Transverse colon (tissue), 4 donors: ENCODE results near the gene METRNL. TPM values are rescaled to one million over a fixed set of nuclear protein-coding genes. Genes with fewer than 3 reads are reported as not detected.
"Not testable (repeated sequence)": the region's sequence is repeated elsewhere in the genome, so short reads cannot be mapped to it uniquely, and the experiment has no call there.

Experiments
- DNase-seq: peaks from one replicate; pipeline ENCODE4 v3.0.0-alpha.2; 2019
- H3K27ac ChIP-seq, 4 donors: fragments of 200-600 bp; sonication (generic); 2 replicates each; pipeline ENCODE4 v1.5.1; 2016 to 2018; ENCODE audit warnings: inconsistent platforms in 4 of 4
- H3K27me3 ChIP-seq: fragments of 200-600 bp; sonication (generic); 2 replicates; pipeline ENCODE4 v1.5.1; 2017; ENCODE audit warnings: inconsistent platforms
- H3K36me3 ChIP-seq, 4 donors: fragments of 200-600 bp; sonication (generic); 2 replicates each; pipeline ENCODE4 v1.5.1; 2017 to 2019; ENCODE audit warnings: inconsistent platforms in 4 of 4
- H3K4me1 ChIP-seq, 4 donors: fragments of 200-600 bp; sonication (generic); 2 replicates each; pipeline ENCODE4 v1.5.1; 2017 to 2020; ENCODE audit warnings: inconsistent platforms in 4 of 4
- H3K4me3 ChIP-seq, 4 donors: fragments of 200-600 bp; sonication (generic); 1 replicate in 1 of 4; 2 replicates in 3 of 4; pipeline versions ENCODE4 v1.5.1 to v1.6.1; 2017 to 2019; ENCODE audit warnings: inconsistent platforms in 4 of 4
- H3K9me3 ChIP-seq, 2 donors: fragments of 200-600 bp; sonication (generic); 2 replicates each; pipeline ENCODE4 v1.5.1; 2017 to 2019; ENCODE audit warnings: inconsistent platforms in 2 of 2
- EP300 ChIP-seq: sonication (generic); formaldehyde crosslinking; IDR thresholded peaks from one replicate; pipeline ENCODE4 v1.6.1; 2017; ENCODE audit warnings: antibody characterized with exemption, low read depth
- POLR2A ChIP-seq: fragments of 450-650 bp; IDR thresholded peaks from one replicate; pipeline ENCODE4 v1.6.1; 2016; ENCODE audit warnings: antibody characterized with exemption, mild to moderate bottlenecking, moderate library complexity
- POLR2AphosphoS5 ChIP-seq, 3 donors: sonication (generic); formaldehyde crosslinking; IDR thresholded peaks; one replicate each; pipeline ENCODE4 v1.6.1; 2016; ENCODE audit warnings: antibody characterized with exemption in 3 of 3
- WGBS, 2 donors: methylation state at CpG; one replicate each; pipeline ENCODE4 v1.1.5; 2018; ENCODE audit warnings: low coverage in 1 of 2; 5-methylcytosine and 5-hydroxymethylcytosine counted together
- in situ Hi-C, 4 donors: fragments of 200-750 bp; cut with MboI; loops; one replicate each; pipeline versions ENCODE4 v1.15.0 to v1.15.1; 2017; ENCODE audit warnings: low sequenced_read_pairs in 3 of 4, low pct_ligation_motif_present in 1 of 4, low pct_unique_long_range_greater_than_20kb in 1 of 4
- intact Hi-C: fragments of 100-400 bp; cut with DNase I; formaldehyde crosslinking; loops from one replicate; pipeline ENCODE4 v1.15.1; 2023; ENCODE audit warnings: low total_unique reads
- total RNA-seq, 4 donors: library from RNA; depleted of rRNA; stranded (reverse); fragments of >200 nt; gene quantifications; one replicate each; pipeline ENCODE4 v1.1.0, GENCODE V29; 2016
- TF ChIP-seq, protein P1 (sequence below), 5 experiments: fragments of 200-600 bp in 3 of 5; fragments of 450-650 bp in 2 of 5; sonication (generic) in 3 of 5; IDR thresholded peaks; 1 replicate in 2 of 5; 2 replicates in 3 of 5; pipeline ENCODE4 v1.5.1; 2016 to 2017; ENCODE audit warnings: antibody characterized with exemption in 5 of 5, inconsistent platforms in 3 of 5, mild to moderate bottlenecking in 2 of 5, moderate library complexity in 1 of 5

METRNL gene
- total RNA-seq, 4 donors from 2014 or later, result 46.8 to 325 (median 112) TPM

DNA sequence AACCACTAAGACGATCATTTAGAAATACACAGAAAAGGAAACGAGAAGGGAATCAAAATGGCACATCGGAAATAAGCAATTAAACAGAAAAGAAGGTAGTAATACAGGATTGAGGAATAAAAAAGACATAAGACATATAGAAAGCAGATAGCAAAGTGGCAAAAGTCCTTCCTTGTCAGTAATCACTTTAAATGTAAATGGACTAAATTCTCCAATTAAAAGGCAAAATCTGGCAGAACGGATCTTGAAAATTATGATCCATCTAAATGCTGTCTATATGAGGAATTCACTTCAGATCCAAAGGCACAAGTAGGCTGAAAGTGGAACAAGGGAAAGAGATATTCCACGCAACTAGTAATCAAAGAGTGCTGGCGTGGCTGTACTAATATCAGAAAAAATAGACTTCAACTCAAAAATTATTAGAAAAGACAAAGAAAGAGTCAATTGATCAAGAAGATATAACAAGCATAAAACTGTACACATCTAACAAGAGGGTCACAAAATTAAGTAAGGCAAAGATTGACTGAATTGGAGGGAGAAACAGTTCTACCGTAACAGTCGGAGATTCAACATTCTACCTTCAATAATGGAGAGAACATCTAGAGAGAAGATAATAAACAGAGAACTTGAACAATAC lies 36.8 kb upstream of the METRNL start:
- DNase-seq, result no peak
- peaks cover 0 to 11% (median 5%) of the 10 kb centered on the region in 4 donors for H3K36me3 ChIP-seq
- no peak overlapping the region for H3K27ac ChIP-seq
- 82 to 93% methylated on average over 8 of the region's 8 CpGs for WGBS, 2 donors
- intact Hi-C loops, result no loop called here
- TF ChIP-seq EP300, result no peak
- no peak for TF ChIP-seq POLR2A
- no peak for TF ChIP-seq POLR2AphosphoS5 (IDR thresholded peaks at IDR 0.05)
- TF ChIP-seq, protein P1, sequence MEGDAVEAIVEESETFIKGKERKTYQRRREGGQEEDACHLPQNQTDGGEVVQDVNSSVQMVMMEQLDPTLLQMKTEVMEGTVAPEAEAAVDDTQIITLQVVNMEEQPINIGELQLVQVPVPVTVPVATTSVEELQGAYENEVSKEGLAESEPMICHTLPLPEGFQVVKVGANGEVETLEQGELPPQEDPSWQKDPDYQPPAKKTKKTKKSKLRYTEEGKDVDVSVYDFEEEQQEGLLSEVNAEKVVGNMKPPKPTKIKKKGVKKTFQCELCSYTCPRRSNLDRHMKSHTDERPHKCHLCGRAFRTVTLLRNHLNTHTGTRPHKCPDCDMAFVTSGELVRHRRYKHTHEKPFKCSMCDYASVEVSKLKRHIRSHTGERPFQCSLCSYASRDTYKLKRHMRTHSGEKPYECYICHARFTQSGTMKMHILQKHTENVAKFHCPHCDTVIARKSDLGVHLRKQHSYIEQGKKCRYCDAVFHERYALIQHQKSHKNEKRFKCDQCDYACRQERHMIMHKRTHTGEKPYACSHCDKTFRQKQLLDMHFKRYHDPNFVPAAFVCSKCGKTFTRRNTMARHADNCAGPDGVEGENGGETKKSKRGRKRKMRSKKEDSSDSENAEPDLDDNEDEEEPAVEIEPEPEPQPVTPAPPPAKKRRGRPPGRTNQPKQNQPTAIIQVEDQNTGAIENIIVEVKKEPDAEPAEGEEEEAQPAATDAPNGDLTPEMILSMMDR (IDR thresholded peaks at IDR 0.05), result no peak
- H3K27me3 ChIP-seq, result no peaks in the 10 kb centered on the region
- peaks cover 9 to 22% of the 10 kb centered on the region in 2 donors for H3K9me3 ChIP-seq
- in situ Hi-C loops, result no loop called here
- H3K4me3 ChIP-seq, result no peak overlapping the region
- H3K4me1 ChIP-seq, result no peaks in the 10 kb centered on the region

DNA sequence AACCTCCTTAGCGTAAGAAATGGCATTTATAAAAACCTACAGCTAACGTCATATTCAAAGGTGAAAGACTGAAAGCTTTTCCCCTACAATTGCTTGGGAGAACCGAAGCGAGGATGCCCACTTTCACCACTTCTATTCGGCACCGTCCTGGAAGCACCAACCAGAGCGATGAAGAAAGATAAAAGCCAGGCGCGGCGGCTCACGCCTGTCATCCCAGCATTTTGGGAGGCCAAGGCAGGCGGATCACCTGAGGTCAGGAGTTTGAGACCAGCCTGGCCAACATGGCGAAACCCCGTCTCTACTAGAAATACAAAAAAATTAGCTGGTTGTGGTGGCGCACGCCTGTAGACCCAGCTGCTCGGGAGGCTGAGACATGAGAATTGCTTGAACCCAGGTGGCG lies 34.9 kb upstream of the METRNL start:
- H3K4me1 ChIP-seq, DNase-seq, H3K27me3 ChIP-seq, H3K4me3 ChIP-seq, intact Hi-C loops, H3K27ac ChIP-seq, in situ Hi-C loops: not testable (repeated sequence)
- Histone ChIP-seq H3K9me3 (peaks cover 9 to 22% of the 10 kb centered on the region in 2 donors), H3K36me3 (peaks cover 0 to 11% (median 5%) of the 10 kb centered on the region in 4 donors)
- WGBS, 2 donors, result 93 to 97% methylated on average over 13 to 18 of the region's 18 CpGs

DNA sequence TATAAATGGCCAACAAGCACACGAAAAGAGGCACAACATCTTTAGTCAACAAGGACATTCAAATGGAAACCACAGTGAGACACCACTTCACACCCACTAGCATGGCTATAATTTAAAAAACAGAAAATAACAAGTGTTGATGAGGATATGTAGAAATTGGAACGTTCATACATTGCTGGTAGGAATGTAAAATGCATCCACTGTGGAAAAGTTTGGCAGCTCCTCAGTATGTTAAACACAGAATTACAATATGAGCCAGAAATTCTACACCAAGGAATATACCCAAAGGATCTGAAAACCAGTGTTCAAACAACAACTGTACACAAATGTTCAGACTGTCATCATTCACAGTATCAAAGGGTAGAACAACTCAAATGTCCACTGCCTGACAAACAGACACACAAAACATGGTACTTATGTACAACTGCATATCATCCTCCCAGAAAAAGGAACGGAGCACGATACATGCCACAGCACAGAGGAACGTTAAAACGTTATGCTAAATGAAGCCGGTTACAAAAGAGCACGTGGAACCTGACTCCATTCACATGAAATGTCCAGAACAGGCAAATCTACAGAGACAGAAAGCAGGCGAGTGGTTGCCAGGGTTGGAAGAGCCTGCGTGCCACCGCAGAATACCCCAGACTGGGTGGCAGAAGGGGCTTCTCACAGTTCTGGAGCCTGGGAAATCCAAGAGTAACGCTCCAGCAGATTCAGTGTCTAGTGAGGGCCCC lies 32.8 kb upstream of the METRNL start:
- Histone ChIP-seq H3K4me1 (peaks cover 5 to 9% (median 7%) of the 10 kb centered on the region in 4 donors), H3K27me3 (no peaks in the 10 kb centered on the region), H3K27ac (no peak overlapping the region), H3K36me3 (peaks cover 0 to 11% (median 3%) of the 10 kb centered on the region in 4 donors), H3K4me3 (no peak overlapping the region), H3K9me3 (peaks cover 3 to 13% of the 10 kb centered on the region in 2 donors)
- TF ChIP-seq, protein P1 (IDR thresholded peaks at IDR 0.05), result no peak
- TF ChIP-seq POLR2A (no peak), POLR2AphosphoS5 (IDR thresholded peaks at IDR 0.05) (no peak), EP300 (no peak)
- in situ Hi-C loops, result no loop called here
- DNase-seq, result no peak
- 90 to 100% methylated on average over 10 to 12 of the region's 12 CpGs for WGBS, 2 donors
- intact Hi-C loops, result no loop called here

DNA sequence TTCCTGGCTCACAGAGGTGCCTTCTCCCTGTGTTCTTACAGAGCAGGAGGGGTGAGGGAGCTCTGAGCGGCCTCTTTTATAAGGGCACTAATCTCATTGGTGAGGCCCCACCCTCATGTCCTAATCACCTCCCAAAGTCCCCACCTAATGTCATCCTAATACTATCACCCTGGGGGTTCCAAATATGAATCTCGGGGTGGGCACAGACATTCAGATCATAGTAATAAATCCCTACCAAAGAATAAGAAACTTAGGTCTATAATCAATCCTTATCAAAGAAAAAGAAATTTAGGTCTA lies 32.3 kb upstream of the METRNL start:
- TF ChIP-seq POLR2AphosphoS5 (IDR thresholded peaks at IDR 0.05) (no peak), POLR2A (no peak), EP300 (no peak)
- TF ChIP-seq, protein P1 (IDR thresholded peaks at IDR 0.05), result no peak
- H3K4me3 ChIP-seq, result no peak overlapping the region
- 43% methylated on average over 2 of the region's 2 CpGs; no CpG with 5 or more reads in 1 of the 2 donors for WGBS, 2 donors
- H3K4me1 ChIP-seq, result peaks cover 7 to 11% (median 9%) of the 10 kb centered on the region in 4 donors
- intact Hi-C loops, result no loop called here
- DNase-seq, result no peak
- H3K9me3 ChIP-seq, result peaks cover 0 to 8% of the 10 kb centered on the region in 2 donors
- in situ Hi-C loops, result no loop called here
- no peak overlapping the region for H3K27ac ChIP-seq
- no peaks in the 10 kb centered on the region for H3K27me3 ChIP-seq
- peaks cover 0 to 7% (median under 1%) of the 10 kb centered on the region in 4 donors for H3K36me3 ChIP-seq

DNA sequence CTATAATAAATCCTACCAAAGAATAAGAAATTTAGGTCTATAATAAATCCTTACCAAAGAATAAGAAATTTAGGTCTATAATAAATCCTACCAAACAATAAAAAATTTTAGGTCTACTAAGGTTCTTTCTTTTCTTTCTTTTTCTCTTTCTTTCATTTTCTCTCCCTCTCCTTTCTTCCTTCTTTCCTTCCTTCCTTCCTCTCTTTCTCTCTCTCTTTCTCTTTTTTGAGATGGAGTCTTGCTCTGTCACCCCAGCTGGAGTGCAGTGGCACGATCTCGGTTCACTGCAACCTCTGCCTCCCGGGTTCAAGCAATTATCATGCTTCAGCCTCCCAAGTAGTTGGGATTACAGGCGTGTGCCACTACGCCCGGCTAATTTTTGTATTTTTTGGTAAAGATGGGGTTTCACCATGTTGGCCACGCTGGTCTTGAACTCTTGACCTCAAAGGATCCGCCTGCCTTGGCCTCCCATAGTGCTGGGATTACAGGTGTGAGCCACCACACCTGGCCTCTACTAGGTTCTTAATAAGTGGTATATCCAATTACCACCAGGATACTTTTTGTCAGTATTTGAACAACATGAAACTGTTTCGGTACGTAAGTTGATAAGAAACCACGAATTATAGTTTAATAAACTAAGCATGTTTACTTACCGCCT lies 31.5 kb upstream of the METRNL start:
- H3K9me3 ChIP-seq, intact Hi-C loops, H3K4me3 ChIP-seq, DNase-seq, in situ Hi-C loops, H3K36me3 ChIP-seq, H3K27me3 ChIP-seq: not testable (repeated sequence)
- Histone ChIP-seq H3K27ac (peak overlapping the region in 3 of 4 donors; percentile 2 to 74 (median 66)), H3K4me1 (peaks cover 9 to 14% (median 12%) of the 10 kb centered on the region in 4 donors)
- whole genome bisulfite sequencing, 2 donors, result 65 to 77% methylated on average over 5 to 12 of the region's 12 CpGs
